Measurements from ENCODE around the gene TOLLIP.

DNA sequence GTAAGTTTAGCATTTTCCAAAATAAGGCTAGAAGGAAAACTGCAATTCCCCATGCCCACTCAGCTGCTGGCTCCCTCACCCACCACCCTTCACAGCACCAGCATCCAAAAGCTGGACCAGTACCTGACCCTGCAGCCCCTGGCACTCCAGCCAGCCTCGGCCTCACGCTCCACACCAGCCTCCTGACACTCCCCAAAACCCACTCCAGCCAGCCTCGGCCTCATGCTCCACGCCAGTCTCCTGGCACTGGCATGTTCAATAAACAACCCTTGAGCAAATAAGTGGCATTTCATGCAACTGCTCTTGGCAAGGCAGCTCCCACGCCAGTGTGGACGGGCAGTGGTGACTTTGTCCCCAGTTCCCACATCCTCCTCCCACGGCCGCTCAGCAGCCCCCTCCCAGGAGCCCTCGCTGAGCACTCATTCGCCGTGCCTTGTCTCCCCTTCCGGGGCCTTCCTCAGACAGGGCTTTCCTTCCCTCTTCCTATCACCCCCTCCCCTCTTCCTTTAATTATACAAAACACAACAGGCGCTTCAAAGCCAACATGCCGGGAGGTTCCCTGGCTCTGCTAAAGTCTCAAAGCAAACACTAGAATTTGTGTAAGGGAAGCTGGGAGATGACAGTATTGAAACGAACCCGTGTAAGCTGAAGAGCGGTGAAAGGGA, 6.8 kb downstream of the TOLLIP start:
- no peak for TF ChIP-seq POLR2A (IDR thresholded peaks at IDR 0.05; ENCODE audit: extremely low read depth, insufficient read length)
- TF ChIP-seq, protein P1, sequence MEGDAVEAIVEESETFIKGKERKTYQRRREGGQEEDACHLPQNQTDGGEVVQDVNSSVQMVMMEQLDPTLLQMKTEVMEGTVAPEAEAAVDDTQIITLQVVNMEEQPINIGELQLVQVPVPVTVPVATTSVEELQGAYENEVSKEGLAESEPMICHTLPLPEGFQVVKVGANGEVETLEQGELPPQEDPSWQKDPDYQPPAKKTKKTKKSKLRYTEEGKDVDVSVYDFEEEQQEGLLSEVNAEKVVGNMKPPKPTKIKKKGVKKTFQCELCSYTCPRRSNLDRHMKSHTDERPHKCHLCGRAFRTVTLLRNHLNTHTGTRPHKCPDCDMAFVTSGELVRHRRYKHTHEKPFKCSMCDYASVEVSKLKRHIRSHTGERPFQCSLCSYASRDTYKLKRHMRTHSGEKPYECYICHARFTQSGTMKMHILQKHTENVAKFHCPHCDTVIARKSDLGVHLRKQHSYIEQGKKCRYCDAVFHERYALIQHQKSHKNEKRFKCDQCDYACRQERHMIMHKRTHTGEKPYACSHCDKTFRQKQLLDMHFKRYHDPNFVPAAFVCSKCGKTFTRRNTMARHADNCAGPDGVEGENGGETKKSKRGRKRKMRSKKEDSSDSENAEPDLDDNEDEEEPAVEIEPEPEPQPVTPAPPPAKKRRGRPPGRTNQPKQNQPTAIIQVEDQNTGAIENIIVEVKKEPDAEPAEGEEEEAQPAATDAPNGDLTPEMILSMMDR (IDR thresholded peaks at IDR 0.05; ENCODE audit: low read depth, low read length) = no peak
